DND-41 (cell line): ENCODE data around the gene SLC38A3.

Experiments used
- ATAC-seq: fragments of 200-7000 bp; cut with Tn5 transposase; 3 replicates; pipeline ENCODE4 v1.9.1; 2021; ENCODE audit warnings: low read depth; ENCODE audit not compliant: insufficient read depth
- DNase-seq: peaks from one replicate; pipeline ENCODE4 v3.0.0-alpha.2; 2020
- H2AFZ ChIP-seq: 2 replicates; pipeline ENCODE4 v1.6.0; 2012; ENCODE audit warnings: low read depth, low read length
- H3K27ac ChIP-seq: 2 replicates; pipeline ENCODE4 v1.5.1; 2012; ENCODE audit warnings: low read length, inconsistent platforms
- H3K27me3 ChIP-seq: fragments of 200-600 bp; sonication (generic); 2 replicates; pipeline ENCODE4 v1.6.0; 2012; ENCODE audit warnings: low read length, mild to moderate bottlenecking, inconsistent platforms; ENCODE audit not compliant: insufficient read depth, poor library complexity
- H3K36me3 ChIP-seq: 2 replicates; pipeline ENCODE4 v1.5.1; 2012; ENCODE audit warnings: low read length, inconsistent platforms; ENCODE audit not compliant: insufficient read depth
- H3K4me1 ChIP-seq: 2 replicates; pipeline ENCODE4 v1.5.1; 2012; ENCODE audit warnings: mild to moderate bottlenecking, low read length; ENCODE audit not compliant: insufficient read depth
- H3K4me2 ChIP-seq: 2 replicates; pipeline ENCODE4 v1.6.0; 2012; ENCODE audit warnings: mild to moderate bottlenecking, moderate library complexity, low read length, inconsistent platforms; ENCODE audit not compliant: insufficient read depth
- H3K4me3 ChIP-seq, 2 experiments: fragments of 200-600 bp in 1 of 2; shearing (Covaris generic) in 1 of 2; 2 replicates each; pipeline ENCODE4 v1.5.1; 2012 to 2016; ENCODE audit warnings: inconsistent platforms in 2 of 2, low read length in 2 of 2, mild to moderate bottlenecking in 2 of 2, low read depth in 1 of 2, moderate library complexity in 1 of 2
- H3K79me2 ChIP-seq: 2 replicates; pipeline ENCODE4 v1.6.0; 2012; ENCODE audit warnings: low read length, inconsistent platforms; ENCODE audit not compliant: insufficient read depth
- H3K9ac ChIP-seq: 2 replicates; pipeline ENCODE4 v1.6.0; 2012; ENCODE audit warnings: low read depth, mild to moderate bottlenecking, inconsistent platforms, low read length, moderate library complexity
- H3K9me3 ChIP-seq: 2 replicates; pipeline ENCODE4 v1.5.1; 2012; ENCODE audit warnings: low read length, moderate library complexity, mild to moderate bottlenecking, inconsistent platforms; ENCODE audit not compliant: insufficient read depth, severe bottlenecking
- H4K20me1 ChIP-seq: 2 replicates; pipeline ENCODE4 v1.6.0; 2012; ENCODE audit warnings: low read length; ENCODE audit not compliant: insufficient read depth
- CTCF ChIP-seq: IDR thresholded peaks from 2 replicates; pipeline ENCODE4 v1.5.1; 2012; ENCODE audit warnings: borderline replicate concordance, low read length, moderate library complexity, mild to moderate bottlenecking; ENCODE audit not compliant: poor library complexity, severe bottlenecking; ENCODE audit errors: extremely low read depth
- EZH2 ChIP-seq: IDR thresholded peaks from 3 replicates; pipeline ENCODE4 v1.6.1; 2012; ENCODE audit warnings: borderline replicate concordance, low read depth, mild to moderate bottlenecking, moderate library complexity, low read length, inconsistent platforms; ENCODE audit not compliant: severe bottlenecking

Gene SLC38A3

DNA sequence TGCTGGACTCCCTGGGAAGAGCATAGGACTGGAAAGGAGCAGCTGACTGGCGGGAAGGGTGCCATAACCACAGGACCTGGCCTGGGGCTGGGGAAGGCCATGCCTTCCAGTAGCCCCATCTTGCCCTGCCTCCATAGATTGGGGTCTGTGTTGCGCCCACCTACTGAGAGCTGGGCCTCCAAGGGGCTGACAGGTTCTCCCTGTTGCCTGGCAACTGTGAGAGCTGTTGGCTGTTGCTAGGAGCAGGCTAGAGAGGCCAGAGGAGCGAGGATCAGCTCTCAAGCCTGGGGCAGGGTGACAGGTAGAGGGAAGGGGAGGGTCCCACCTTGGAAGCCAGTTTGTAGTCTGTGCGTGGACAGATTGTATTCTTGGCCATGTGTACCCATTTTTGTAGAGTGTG is 28.1 kb downstream of the SLC38A3 start:
- Histone ChIP-seq H3K27me3 (no peaks in the 10 kb centered on the region), H3K4me2 (no peak overlapping the region), H3K9me3 (no peaks in the 10 kb centered on the region), H4K20me1 (peaks cover 13% of the 10 kb centered on the region), H2AFZ (no peak overlapping the region), H3K36me3 (peaks cover 2% of the 10 kb centered on the region; the same call in 1 of the 2 replicates), H3K4me1 (peaks cover 21% of the 10 kb centered on the region), H3K79me2 (peaks cover 29% of the 10 kb centered on the region), H3K4me3 (no peak overlapping the region), H3K9ac (no peak overlapping the region), H3K27ac (no peak overlapping the region)
- no peak for TF ChIP-seq CTCF
- ATAC-seq (no peak), DNase-seq (no peak)

GRCh38 chr3:50235716-50236483 is 30.8 kb downstream of the SLC38A3 start, which contains the start of gene GNAI2:
Gene GNAI2 (plus strand): TSS chr3:50236204. CDS start chr3:50236336, 132 bp downstream.
- TF ChIP-seq CTCF (peak; percentile 7), EZH2 (no peak)
- peak within 1 kb of the TSS; percentile 60 for H2AFZ ChIP-seq
- peak within 1 kb of the TSS; percentile 79 for H3K9ac ChIP-seq
- peak; percentile 100 for DNase-seq
- ATAC-seq = peak; percentile 87
- peak within 1 kb of the TSS; percentile 87 for H3K4me2 ChIP-seq
- no peaks in the 10 kb centered on the region for H3K27me3 ChIP-seq
- H3K4me1 ChIP-seq = peaks cover 36% of the 10 kb centered on the region
- peaks cover 26% of the 10 kb centered on the region for H3K36me3 ChIP-seq
- no peaks in the 10 kb centered on the region for H3K9me3 ChIP-seq
- H3K27ac ChIP-seq = peak within 1 kb of the TSS; percentile 89
- peaks cover 37% of the 10 kb centered on the region for H4K20me1 ChIP-seq
- peak within 1 kb of the TSS; percentile 66 to 91 for H3K4me3 ChIP-seq
- peaks cover 53% of the 10 kb centered on the region for H3K79me2 ChIP-seq

GRCh38 chr3:50236484-50237132 is 31.5 kb downstream of the SLC38A3 start:
- Histone ChIP-seq H3K27me3 (no peaks in the 10 kb centered on the region), H3K9me3 (no peaks in the 10 kb centered on the region), H3K79me2 (peaks cover 60% of the 10 kb centered on the region), H3K4me2 (peak overlapping the region; percentile 87), H3K4me3 (peak overlapping the region; percentile 66 to 91), H3K4me1 (peaks cover 42% of the 10 kb centered on the region), H3K36me3 (peaks cover 33% of the 10 kb centered on the region), H3K27ac (peak overlapping the region; percentile 89), H2AFZ (peak overlapping the region; percentile 30; the same call in 1 of the 2 replicates), H4K20me1 (peaks cover 44% of the 10 kb centered on the region), H3K9ac (peak overlapping the region; percentile 79)
- DNase-seq (peak; percentile 17), ATAC-seq (no peak)
- TF ChIP-seq CTCF (no peak), EZH2 (no peak)
